Measurements from ENCODE around the gene WBP2.

GRCh38 chr17:75811174-75811573, 44.0 kb downstream of the WBP2 start:
- TF ChIP-seq CTCF (IDR thresholded peaks at IDR 0.05 in 2 of 3, conservative IDR thresholded peaks at IDR 0.05 in 1 of 3; ENCODE audit: borderline replicate concordance in 1 of 3, insufficient read depth in 1 of 3, low read depth in 2 of 3, low read length in 2 of 3) (no peak), CEBPB (IDR thresholded peaks at IDR 0.05; ENCODE audit: low read depth) (no peak), ZFX (IDR thresholded peaks at IDR 0.05) (no peak), YY1 (IDR thresholded peaks at IDR 0.05; ENCODE audit: extremely low read depth, insufficient replicate concordance, low read depth, low read length) (no peak), POLR2A (IDR thresholded peaks at IDR 0.05; ENCODE audit: borderline replicate concordance, extremely low read depth, insufficient read depth, insufficient read length) (no peak), ELF1 (IDR thresholded peaks at IDR 0.05; ENCODE audit: borderline replicate concordance, low read depth) (no peak), EZH2 (IDR thresholded peaks at IDR 0.05) (no peak), EZH2phosphoT487 (IDR thresholded peaks at IDR 0.05; ENCODE audit: borderline replicate concordance) (no peak), RAD21 (IDR thresholded peaks at IDR 0.05; ENCODE audit: low read depth) (no peak), ZBTB33 (IDR thresholded peaks at IDR 0.05; ENCODE audit: extremely low read depth, insufficient replicate concordance, low read length) (no peak), MAX (IDR thresholded peaks at IDR 0.05) (no peak), SRF (IDR thresholded peaks at IDR 0.05; ENCODE audit: low read depth) (no peak)

Data from HCT116 (cell line).